Liver (tissue), 9 donors: ENCODE data around the gene DLL4. TPM values are rescaled to one million over a fixed set of nuclear protein-coding genes. Genes with fewer than 3 reads are reported as not detected.
A peak's percentile ranks its signal among the peaks of the same experiment; 100 is the strongest.

Source experiments
- DNase-seq: peaks from one replicate; pipeline ENCODE4 v3.0.0-alpha.2; 2017; ENCODE audit warnings: low spot score
- H3K27ac ChIP-seq, 2 donors: one replicate each; pipeline ENCODE4 v1.7.0; 2013; ENCODE audit warnings: inconsistent platforms in 2 of 2, low read length in 2 of 2, control low read depth in 1 of 2, low read depth in 1 of 2, mild to moderate bottlenecking in 1 of 2
- H3K27me3 ChIP-seq, 4 donors: one replicate each; pipeline versions ENCODE4 v1.6.1 to v1.7.0; 2013; ENCODE audit warnings: low read length in 3 of 4, inconsistent platforms in 1 of 4, mild to moderate bottlenecking in 1 of 4, moderate library complexity in 1 of 4; ENCODE audit not compliant: control insufficient read depth in 4 of 4, insufficient read depth in 4 of 4
- H3K36me3 ChIP-seq, 4 donors: one replicate each; pipeline versions ENCODE4 v1.6.1 to v1.7.0; 2013; ENCODE audit warnings: low read length in 3 of 4, mild to moderate bottlenecking in 3 of 4, low read depth in 1 of 4, moderate library complexity in 1 of 4; ENCODE audit not compliant: control insufficient read depth in 4 of 4, insufficient read depth in 3 of 4
- H3K4me1 ChIP-seq, 4 donors: one replicate each; pipeline versions ENCODE4 v1.6.1 to v1.7.0; 2013; ENCODE audit warnings: low read length in 3 of 4, mild to moderate bottlenecking in 3 of 4, moderate library complexity in 1 of 4; ENCODE audit not compliant: control insufficient read depth in 4 of 4, insufficient read depth in 4 of 4
- H3K4me3 ChIP-seq, 3 donors: one replicate each; pipeline versions ENCODE4 v1.6.1 to v1.7.0; 2013; ENCODE audit warnings: low read length in 3 of 3, control low read depth in 1 of 3, low read depth in 1 of 3, mild to moderate bottlenecking in 1 of 3
- H3K9ac ChIP-seq, 2 donors: one replicate each; pipeline ENCODE4 v1.7.0; 2013; ENCODE audit warnings: low read length in 2 of 2, mild to moderate bottlenecking in 2 of 2, moderate library complexity in 2 of 2, control low read depth in 1 of 2, low read depth in 1 of 2
- H3K9me3 ChIP-seq, 4 donors: one replicate each; pipeline versions ENCODE4 v1.6.1 to v1.7.0; 2013; ENCODE audit warnings: low read length in 3 of 4; ENCODE audit not compliant: control insufficient read depth in 4 of 4
- ATF3 ChIP-seq: IDR thresholded peaks from 2 replicates; pipeline ENCODE4 v1.6.1; 2016; ENCODE audit warnings: antibody characterized with exemption
- CTCF ChIP-seq: fragments of 150-350 bp; IDR thresholded peaks from 2 replicates; pipeline ENCODE4 v1.5.1; 2017; ENCODE audit warnings: improper control_type of control experiment, low read depth, low read length; ENCODE audit not compliant: missing input control
- EGR1 ChIP-seq, 2 donors: IDR thresholded peaks; 2 replicates each; pipeline ENCODE4 v1.6.1; 2016 to 2018; ENCODE audit warnings: antibody characterized with exemption in 2 of 2, low read depth in 2 of 2
- FOXA1 ChIP-seq: IDR thresholded peaks from 2 replicates; pipeline ENCODE4 v1.6.1; 2016; ENCODE audit warnings: antibody characterized with exemption
- GABPA ChIP-seq, 2 donors: IDR thresholded peaks in 1 of 2; conservative IDR thresholded peaks in 1 of 2; 2 replicates each; pipeline ENCODE4 v1.6.1; 2016; ENCODE audit warnings: antibody characterized with exemption in 2 of 2, mild to moderate bottlenecking in 1 of 2, moderate library complexity in 1 of 2
- HNF4A ChIP-seq, 2 donors: conservative IDR thresholded peaks; 2 replicates each; pipeline ENCODE4 v1.6.1; 2016; ENCODE audit warnings: antibody characterized with exemption in 2 of 2, mild to moderate bottlenecking in 2 of 2
- HNF4G ChIP-seq: IDR thresholded peaks from 2 replicates; pipeline ENCODE4 v1.6.1; 2016; ENCODE audit warnings: antibody characterized with exemption
- JUND ChIP-seq, 2 donors: IDR thresholded peaks; 2 replicates each; pipeline ENCODE4 v1.6.1; 2016; ENCODE audit warnings: antibody characterized with exemption in 2 of 2
- MAX ChIP-seq: IDR thresholded peaks from 2 replicates; pipeline ENCODE4 v1.6.1; 2016; ENCODE audit warnings: antibody characterized with exemption
- NR2F2 ChIP-seq: IDR thresholded peaks from 2 replicates; pipeline ENCODE4 v1.6.1; 2016; ENCODE audit warnings: antibody characterized with exemption
- RAD21 ChIP-seq, 2 donors: IDR thresholded peaks; 2 replicates each; pipeline ENCODE4 v1.6.1; 2016; ENCODE audit warnings: antibody characterized with exemption in 2 of 2, mild to moderate bottlenecking in 2 of 2
- REST ChIP-seq: IDR thresholded peaks from 2 replicates; pipeline ENCODE4 v1.6.1; 2016; ENCODE audit warnings: antibody characterized with exemption, mild to moderate bottlenecking
- RXRA ChIP-seq, 2 donors: IDR thresholded peaks; 2 replicates each; pipeline ENCODE4 v1.6.1; 2017 to 2018; ENCODE audit warnings: antibody characterized with exemption in 2 of 2, mild to moderate bottlenecking in 1 of 2
- SP1 ChIP-seq: IDR thresholded peaks from 2 replicates; pipeline ENCODE4 v1.6.1; 2018; ENCODE audit warnings: antibody characterized with exemption, mild to moderate bottlenecking
- TAF1 ChIP-seq: conservative IDR thresholded peaks from 2 replicates; pipeline ENCODE4 v1.6.1; 2016; ENCODE audit warnings: antibody characterized with exemption, mild to moderate bottlenecking
- YY1 ChIP-seq: IDR thresholded peaks from 2 replicates; pipeline ENCODE4 v1.6.1; 2016; ENCODE audit warnings: antibody characterized with exemption, mild to moderate bottlenecking
- ZBTB33 ChIP-seq: IDR thresholded peaks from 2 replicates; pipeline ENCODE4 v1.6.1; 2016; ENCODE audit warnings: antibody characterized with exemption
- WGBS: extraction: QIAGEN DNeasy Blood & Tissue Kit; methylation state at CpG from one replicate; pipeline ENCODE4 v1.1.7; 2013; 5-methylcytosine and 5-hydroxymethylcytosine counted together
- polyA plus RNA-seq, 2 donors: library from polyadenylated mRNA; stranded (reverse) in 1 of 2; unstranded in 1 of 2; fragments of 200-250 nt in 1 of 2; fragments of >200 nt in 1 of 2; fragmentation: Nextera tagmentation in 1 of 2; extraction: Ambion mirVana in 1 of 2; gene quantifications; one replicate each; pipeline versions ENCODE4 v1.2.1 to v1.2.3, GENCODE V29; 2013 to 2015
- total RNA-seq, 2 donors: library from RNA; depleted of rRNA; stranded (reverse); fragments of >200 nt; gene quantifications; one replicate each; pipeline ENCODE4 v1.2.3, GENCODE V29; 2014
- donor health status: healthy.
- donor health status: healthy.
- donor health status: healthy.
- donor health status: healthy.
- donor health status: healthy.

DLL4 gene
- total and polyA plus RNA-seq, 4 donors = 2.1 to 3.8 (median 3.0) TPM

GRCh38 chr15:40909662-40910630 lies 19.2 kb upstream of the DLL4 start:
- H3K9ac ChIP-seq = peak overlapping the region in 1 of 2 donors; percentile 49
- H3K27ac ChIP-seq = peak overlapping the region; percentile 87 to 89
- DNase-seq = no peak

More at GRCh38 chr15:40909662-40910630, 19.2 kb upstream of the DLL4 start:
- Histone ChIP-seq H3K9me3 (no peaks in the 10 kb centered on the region), H3K36me3 (no peaks in the 10 kb centered on the region), H3K4me1 (peaks cover 33 to 72% (median 64%) of the 10 kb centered on the region in 4 donors), H3K27me3 (no peaks in the 10 kb centered on the region), H3K4me3 (no peak overlapping the region)
- 45% methylated on average over 17 of the region's 17 CpGs for WGBS
- TF ChIP-seq CTCF (no peak), ATF3 (no peak), FOXA1 (no peak), TAF1 (no peak), REST (peak; percentile 26), RAD21 (IDR thresholded peaks at IDR 0.05) (peak in 1 of 2 donors; percentile 39), HNF4A (conservative IDR thresholded peaks at IDR 0.05) (peak; percentile 83 to 86), RXRA (IDR thresholded peaks at IDR 0.05) (peak; percentile 94 to 96), NR2F2 (peak; percentile 93), SP1 (peak; percentile 95), EGR1 (IDR thresholded peaks at IDR 0.05; ENCODE audit: low read depth in 2 of 2) (peak in 1 of 2 donors; percentile 49), JUND (IDR thresholded peaks at IDR 0.05) (peak in 1 of 2 donors; percentile 52), MAX (no peak), YY1 (peak; percentile 68), HNF4G (peak; percentile 37), ZBTB33 (no peak), GABPA (IDR thresholded peaks at IDR 0.05 in 1 of 2, conservative IDR thresholded peaks at IDR 0.05 in 1 of 2) (peak in 1 of 2 donors; percentile 54)
